ENCODE measurements around the gene CYSRT1.
A peak's percentile ranks its signal among the peaks of the same experiment; 100 is the strongest.
"Not testable (repeated sequence)": the region's sequence is repeated elsewhere in the genome, so short reads cannot be mapped to it uniquely, and the experiment has no call there.

Gene CYSRT1

GRCh38 chr9:137254624-137255447 is 29.9 kb downstream of the CYSRT1 start, which contains the start of gene NELFB:
Gene NELFB (plus strand): TSS chr9:137255327.
- peak; percentile 69 for DNase-seq

- DNase-seq = no peak
Observed at GRCh38 chr9:137255448-137256114, 30.6 kb downstream of the CYSRT1 start.

GRCh38 chr9:137256362-137256761 is 31.4 kb downstream of the CYSRT1 start:
- DNase-seq = no peak

DNA sequence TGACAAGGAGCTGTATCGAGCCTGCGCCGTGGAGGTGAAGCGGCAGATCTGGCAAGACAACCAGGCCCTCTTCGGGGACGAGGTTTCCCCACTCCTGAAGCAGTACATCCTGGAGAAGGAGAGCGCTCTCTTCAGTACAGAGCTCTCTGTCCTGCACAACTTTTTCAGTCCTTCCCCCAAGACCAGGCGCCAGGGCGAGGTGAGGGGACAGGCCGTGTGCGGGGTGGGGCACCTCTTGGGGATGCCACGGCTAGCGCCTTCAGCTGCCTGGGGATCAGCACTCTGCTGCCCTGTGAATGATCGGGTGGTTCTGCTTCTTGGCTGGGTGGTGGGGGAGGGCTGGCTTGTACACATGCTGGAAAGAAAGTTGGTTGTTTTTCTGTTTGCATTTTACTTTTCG is 31.9 kb downstream of the CYSRT1 start:
- no peak for DNase-seq

DNA sequence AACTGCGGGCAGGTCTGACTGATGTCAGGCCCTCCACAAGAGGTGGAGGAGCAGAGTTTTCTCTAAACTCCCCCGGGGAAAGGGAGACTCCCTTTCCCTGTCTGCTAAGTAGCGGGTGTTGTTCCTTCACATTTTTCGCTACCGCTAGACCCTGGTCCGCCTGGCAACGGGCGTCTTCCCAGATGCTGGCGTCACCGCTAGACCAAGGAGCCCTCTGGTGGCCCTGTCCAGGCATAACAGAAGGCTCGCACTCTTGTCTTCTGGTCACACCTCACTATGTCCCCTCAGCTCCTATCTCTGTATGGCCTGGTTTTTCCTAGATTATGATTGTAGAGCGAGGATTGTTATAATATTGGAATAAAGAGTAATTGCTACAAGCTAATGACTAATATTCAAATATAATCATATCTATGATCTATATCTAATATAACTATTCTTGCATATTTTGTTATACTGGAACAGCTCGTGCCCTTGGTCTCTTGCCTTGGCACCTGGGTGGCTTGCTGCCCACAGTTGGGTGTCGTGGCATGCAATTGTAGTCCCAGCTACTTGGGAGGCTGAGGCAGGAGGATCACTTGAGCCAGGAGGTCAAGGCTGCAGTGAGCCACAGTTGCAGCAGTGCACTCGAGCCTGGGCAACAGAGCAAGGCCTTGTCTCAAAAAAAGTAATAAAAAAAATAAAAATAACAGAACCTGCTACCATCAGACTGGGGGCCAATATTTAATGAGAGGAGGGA is 37.4 kb downstream of the CYSRT1 start:
- not testable (repeated sequence) for DNase-seq

- DNase-seq = no peak
Observed at GRCh38 chr9:137262909-137263285, 37.9 kb downstream of the CYSRT1 start.

DNA sequence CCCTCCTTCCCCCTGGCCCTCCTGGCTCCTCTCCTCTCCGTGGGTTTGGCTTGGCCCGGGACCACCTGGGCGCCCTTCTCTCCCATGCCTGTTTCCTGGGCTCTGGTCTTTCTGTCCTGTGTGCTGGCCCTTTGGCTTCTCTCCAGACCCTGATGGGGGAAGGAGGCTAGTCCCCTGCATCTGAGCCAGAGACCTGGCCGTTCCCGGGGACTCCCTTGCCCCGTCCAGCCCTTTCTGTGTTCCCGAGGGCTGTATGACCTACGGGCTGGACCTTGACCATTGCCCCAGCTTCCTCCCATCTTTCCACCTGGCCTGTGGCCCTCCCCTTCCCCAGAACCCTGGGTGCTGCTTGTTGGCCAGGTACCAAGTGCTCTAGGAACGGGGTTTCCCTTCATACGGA is 38.5 kb downstream of the CYSRT1 start:
- DNase-seq = no peak

GRCh38 chr9:137264067-137264466 is 39.1 kb downstream of the CYSRT1 start:
- no peak for DNase-seq

GRCh38 chr9:137265496-137266161 is 40.7 kb downstream of the CYSRT1 start:
- no peak for DNase-seq

DNA sequence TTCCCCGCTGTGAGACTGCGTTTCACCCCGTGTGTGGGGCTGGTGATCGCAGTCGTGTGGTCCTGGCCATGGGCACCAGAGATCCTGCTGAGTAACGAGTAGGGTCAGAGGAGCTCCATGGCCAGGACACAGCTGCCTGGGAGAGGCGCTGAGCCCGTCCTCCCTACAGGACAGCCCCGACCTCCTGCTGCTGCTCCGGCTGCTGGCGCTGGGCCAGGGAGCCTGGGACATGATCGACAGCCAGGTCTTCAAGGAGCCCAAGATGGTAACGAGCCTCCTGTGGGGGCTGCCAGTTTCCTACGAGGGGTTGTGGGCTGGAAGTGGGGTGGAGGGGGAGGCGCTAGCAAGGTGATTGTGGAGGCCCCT is 41.2 kb downstream of the CYSRT1 start:
- no peak for DNase-seq

- DNase-seq = no peak
Observed at GRCh38 chr9:137266585-137267453, 41.8 kb downstream of the CYSRT1 start.

GRCh38 chr9:137267933-137268355 is 43.0 kb downstream of the CYSRT1 start:
- no peak for DNase-seq

DNA sequence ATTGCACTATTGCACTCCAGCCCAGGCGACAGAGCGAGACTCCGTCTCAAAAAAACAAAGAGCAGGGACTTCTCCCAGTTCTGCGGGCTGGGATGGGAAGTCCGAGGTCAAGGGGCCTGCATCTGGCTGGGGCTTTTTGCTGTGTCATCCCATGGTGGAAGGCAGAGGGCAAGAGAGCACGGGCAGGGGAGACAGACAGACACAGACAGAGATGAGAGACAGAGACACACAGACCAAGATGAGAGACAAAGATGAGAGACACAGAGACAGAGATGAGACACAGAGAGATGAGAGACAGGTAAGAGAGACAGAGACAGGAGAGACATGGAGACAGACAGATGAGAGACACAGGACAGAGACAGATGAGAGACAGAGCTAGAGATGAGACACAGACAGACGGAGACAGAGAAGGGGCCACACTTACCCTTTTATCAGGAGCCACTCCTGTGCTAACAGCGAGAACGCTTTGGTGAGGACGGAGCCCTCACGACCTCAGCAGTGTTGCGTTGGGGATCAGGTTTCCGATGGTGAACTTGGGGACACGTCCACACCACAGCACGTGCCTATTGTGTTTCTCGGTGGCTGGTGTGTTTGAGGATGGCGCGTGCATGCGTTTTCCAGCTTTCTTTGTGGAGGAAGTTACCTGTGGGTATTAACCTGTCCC is 43.7 kb downstream of the CYSRT1 start:
- DNase-seq = no peak

- no peak for DNase-seq
Observed at GRCh38 chr9:137269231-137269772, 44.3 kb downstream of the CYSRT1 start.

DNA sequence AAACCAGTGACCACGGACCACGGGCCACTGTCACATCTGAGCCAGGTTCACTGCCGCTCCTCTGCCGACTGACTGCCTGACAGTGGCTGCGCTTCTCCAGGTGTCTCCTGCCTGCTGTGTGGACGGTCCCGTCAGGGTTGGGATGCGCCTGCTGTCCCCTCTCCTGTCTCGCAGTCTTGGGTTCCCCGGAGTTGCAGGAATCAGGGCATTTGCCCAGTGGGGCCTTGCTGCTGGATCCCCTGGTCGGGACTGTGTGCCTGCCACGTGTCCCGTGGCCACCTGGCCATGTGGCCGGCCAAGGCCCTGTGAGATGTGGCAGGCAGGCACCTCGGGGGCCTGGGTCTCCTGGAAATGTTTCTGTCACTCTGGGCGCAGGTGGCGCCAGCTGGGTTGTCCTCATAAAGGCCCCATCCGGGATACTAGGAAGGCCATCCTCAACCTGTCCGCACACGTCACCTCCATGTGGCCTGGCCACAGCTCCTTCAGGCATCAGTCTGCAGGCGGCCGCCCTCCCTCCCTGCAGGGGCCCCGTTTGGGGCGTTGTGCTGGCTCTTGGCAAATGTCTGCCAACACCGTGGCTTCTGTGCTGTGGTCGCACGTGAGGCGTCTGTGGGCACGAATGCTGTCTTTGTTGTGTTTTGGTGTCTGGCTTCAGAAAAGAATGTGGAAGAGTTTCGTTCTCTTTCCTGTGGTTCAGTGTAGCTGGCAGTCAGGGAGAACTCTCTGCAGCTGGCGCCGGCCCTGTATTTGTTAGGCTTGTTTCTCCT is 46.1 kb downstream of the CYSRT1 start:
- no peak for DNase-seq

DNA sequence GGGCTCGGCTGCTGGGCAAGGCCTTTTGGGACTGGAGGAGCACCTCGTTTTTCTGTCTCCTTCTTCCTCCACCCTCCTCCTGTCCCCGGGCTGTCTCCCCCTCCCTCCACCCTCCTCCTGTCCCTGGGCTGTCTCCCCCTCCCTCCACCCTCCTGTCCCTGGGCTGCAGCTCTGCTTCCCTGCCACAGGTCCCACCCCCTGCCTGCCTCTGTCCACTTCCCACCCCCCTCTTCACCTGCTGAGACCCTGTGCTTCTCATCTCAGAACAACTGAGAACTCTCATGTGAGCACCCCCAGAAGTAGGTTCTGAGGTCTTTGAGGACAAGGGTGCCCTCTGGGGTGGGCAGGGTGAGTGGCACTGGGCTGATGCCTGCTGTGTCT is 46.7 kb downstream of the CYSRT1 start:
- DNase-seq = no peak

DNA sequence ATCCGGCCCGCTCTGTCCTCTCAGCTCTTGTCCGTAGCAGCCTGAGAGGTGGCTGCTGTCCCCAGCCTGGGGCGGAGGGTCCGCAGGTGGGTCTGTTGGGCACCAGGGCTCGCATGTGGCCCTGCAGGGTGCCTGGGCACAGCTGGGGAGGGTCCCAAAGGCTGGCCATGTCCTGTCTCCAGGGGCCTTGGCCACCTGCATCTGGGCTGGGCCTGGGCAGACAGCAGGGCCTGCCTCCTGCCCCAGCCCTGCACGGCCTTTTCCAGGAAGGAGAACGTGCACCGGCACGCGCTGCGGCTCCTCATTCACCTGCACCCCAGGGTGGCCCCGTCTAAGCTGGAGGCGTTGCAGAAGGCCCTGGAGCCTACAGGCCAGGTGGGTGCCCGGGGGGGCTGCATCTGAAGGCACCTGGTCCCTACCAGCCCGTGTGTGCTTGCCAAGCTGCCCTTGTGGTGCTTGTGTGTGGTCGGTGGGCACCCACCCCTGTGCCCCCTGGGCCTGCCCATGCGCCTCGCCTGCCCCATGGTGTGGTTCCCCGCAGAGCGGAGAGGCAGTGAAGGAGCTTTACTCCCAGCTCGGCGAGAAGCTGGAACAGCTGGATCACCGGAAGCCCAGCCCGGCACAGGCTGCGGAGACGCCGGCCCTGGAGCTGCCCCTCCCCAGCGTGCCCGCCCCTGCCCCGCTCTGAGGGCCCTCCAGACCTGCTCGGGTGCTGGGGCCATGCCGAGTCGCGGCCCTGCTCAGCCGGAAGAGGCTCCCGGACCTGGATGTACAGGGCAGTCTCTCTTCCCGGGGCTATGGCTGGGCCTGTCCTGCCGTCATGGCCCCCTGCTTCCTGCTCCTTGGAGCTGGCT is 47.5 kb downstream of the CYSRT1 start:
- DNase-seq = no peak

DNA sequence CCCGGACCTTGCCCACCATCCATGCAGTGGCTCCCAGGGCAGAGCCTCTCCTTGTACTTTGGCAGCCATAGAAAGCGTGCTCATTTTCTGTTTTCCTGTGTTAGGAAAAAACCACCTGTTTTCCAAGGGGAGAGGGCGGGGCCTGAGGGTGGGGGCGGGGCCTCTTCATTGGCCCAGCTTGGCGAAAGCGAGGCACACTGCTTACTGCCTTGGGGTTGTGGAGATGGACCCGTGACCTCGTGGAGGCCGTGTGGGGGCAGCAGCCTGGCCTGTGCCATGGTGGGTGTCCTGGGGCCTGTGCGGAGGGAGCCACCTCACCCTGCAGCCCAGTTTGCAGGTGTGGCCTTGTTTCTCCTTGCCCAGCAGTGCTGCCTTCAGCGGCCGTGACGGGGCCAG is 48.1 kb downstream of the CYSRT1 start:
- no peak for DNase-seq

- DNase-seq = no peak
Observed at GRCh38 chr9:137273611-137274320, 48.8 kb downstream of the CYSRT1 start.
